NCI-H2171 (cell line): ENCODE measurements around the gene D2HGDH.
"Not testable (repeated sequence)": the region's sequence is repeated elsewhere in the genome, so short reads cannot be mapped to it uniquely, and the experiment has no call there.

ENCODE experiments used
- DNase-seq: peaks from one replicate; lab custom pipeline; 2025; lab: John Stamatoyannopoulos, UW

Gene D2HGDH

GRCh38 chr2:241794250-241794823 lies 59.9 kb downstream of the D2HGDH start:
- no peak for DNase-seq

GRCh38 chr2:241795021-241795999 lies 60.9 kb downstream of the D2HGDH start:
- DNase-seq = no peak

GRCh38 chr2:241796209-241796608 lies 61.8 kb downstream of the D2HGDH start:
- no peak for DNase-seq

- DNase-seq = no peak
Measured at GRCh38 chr2:241796610-241797138, 62.2 kb downstream of the D2HGDH start.

GRCh38 chr2:241797441-241798080 lies 63.1 kb downstream of the D2HGDH start:
- DNase-seq = no peak

- DNase-seq = no peak
Measured at GRCh38 chr2:241798081-241798630, 63.7 kb downstream of the D2HGDH start.

GRCh38 chr2:241798631-241799521 lies 64.4 kb downstream of the D2HGDH start:
- no peak for DNase-seq

- no peak for DNase-seq
Measured at GRCh38 chr2:241799522-241800197, 65.2 kb downstream of the D2HGDH start.

GRCh38 chr2:241800198-241800903 lies 65.9 kb downstream of the D2HGDH start:
- DNase-seq = not testable (repeated sequence)

GRCh38 chr2:241801611-241802420 lies 67.4 kb downstream of the D2HGDH start:
- DNase-seq = no peak

- no peak for DNase-seq
Measured at GRCh38 chr2:241802421-241803318, 68.2 kb downstream of the D2HGDH start.

GRCh38 chr2:241803387-241804325 lies 69.2 kb downstream of the D2HGDH start:
- peak; percentile 45 for DNase-seq

GRCh38 chr2:241804326-241805229 lies 70.1 kb downstream of the D2HGDH start:
- DNase-seq = no peak

- not testable (repeated sequence) for DNase-seq
Measured at GRCh38 chr2:241806217-241806616, 71.8 kb downstream of the D2HGDH start.

- DNase-seq = no peak
Measured at GRCh38 chr2:241808051-241808720, 73.8 kb downstream of the D2HGDH start.
